Memory B cell (primary cell): ENCODE results near the gene PRIM1.
"Not testable (repeated sequence)": the region's sequence is repeated elsewhere in the genome, so short reads cannot be mapped to it uniquely, and the experiment has no call there.

Experiments
- ATAC-seq: fragments of 150-1000 bp; cut with Tn5 transposase; 2 replicates; pipeline ENCODE4 v1.10.0; 2021; ENCODE audit warnings: low read depth, mild to moderate bottlenecking, moderate library complexity
- DNase-seq, 2 donors: peaks; one replicate each; pipeline ENCODE4 v3.0.0; 2022; ENCODE audit warnings: low spot score in 2 of 2
- H3K27ac Mint-ChIP-seq: one replicate; pipeline ENCODE4 v1.8.0; 2022; ENCODE audit warnings: mild to moderate bottlenecking, moderate library complexity, mixed read lengths
- H3K27me3 Mint-ChIP-seq: one replicate; pipeline ENCODE4 v1.8.0; 2022; ENCODE audit warnings: mixed read lengths
- H3K36me3 Mint-ChIP-seq: one replicate; pipeline ENCODE4 v1.8.0; 2022; ENCODE audit warnings: mild to moderate bottlenecking, mixed read lengths
- H3K4me1 Mint-ChIP-seq: one replicate; pipeline ENCODE4 v1.8.0; 2022; ENCODE audit warnings: mixed read lengths
- H3K4me3 Mint-ChIP-seq: one replicate; pipeline ENCODE4 v1.8.0; 2022; ENCODE audit warnings: mild to moderate bottlenecking, moderate library complexity, mixed read lengths
- H3K9me3 Mint-ChIP-seq: one replicate; pipeline ENCODE4 v1.8.0; 2022; ENCODE audit warnings: mixed read lengths

PRIM1 gene

GRCh38 chr12:56775638-56776037 is 23.5 kb upstream of the PRIM1 start:
- Mint-ChIP-seq H3K36me3 (no peaks in the 10 kb centered on the region), H3K27me3 (no peaks in the 10 kb centered on the region), H3K4me1 (peaks cover 8% of the 10 kb centered on the region), H3K9me3 (no peaks in the 10 kb centered on the region), H3K27ac (no peak overlapping the region), H3K4me3 (no peak overlapping the region)
- peak; percentile 94 for ATAC-seq
- no peak for DNase-seq

- peaks cover 8% of the 10 kb centered on the region for H3K4me1 Mint-ChIP-seq
- no peak overlapping the region for H3K27ac Mint-ChIP-seq
- DNase-seq (no peak), ATAC-seq (no peak)
- H3K36me3 Mint-ChIP-seq = no peaks in the 10 kb centered on the region
- no peak overlapping the region for H3K4me3 Mint-ChIP-seq
- no peaks in the 10 kb centered on the region for H3K9me3 Mint-ChIP-seq
- H3K27me3 Mint-ChIP-seq = no peaks in the 10 kb centered on the region
Observed at GRCh38 chr12:56773113-56773512, 21.0 kb upstream of the PRIM1 start.

GRCh38 chr12:56772625-56773024 is 20.5 kb upstream of the PRIM1 start:
- Mint-ChIP-seq H3K27ac (no peak overlapping the region), H3K9me3 (no peaks in the 10 kb centered on the region), H3K36me3 (no peaks in the 10 kb centered on the region), H3K4me1 (peaks cover 8% of the 10 kb centered on the region), H3K27me3 (no peaks in the 10 kb centered on the region), H3K4me3 (no peak overlapping the region)
- no peak for ATAC-seq
- DNase-seq = no peak

GRCh38 chr12:56769868-56770267 is 17.7 kb upstream of the PRIM1 start:
- H3K27ac Mint-ChIP-seq = peak overlapping the region; percentile 6
- no peaks in the 10 kb centered on the region for H3K27me3 Mint-ChIP-seq
- peaks cover 12% of the 10 kb centered on the region for H3K4me1 Mint-ChIP-seq
- no peak overlapping the region for H3K4me3 Mint-ChIP-seq
- DNase-seq = no peak
- H3K36me3 Mint-ChIP-seq = no peaks in the 10 kb centered on the region
- no peak for ATAC-seq
- no peaks in the 10 kb centered on the region for H3K9me3 Mint-ChIP-seq

- Mint-ChIP-seq H3K4me1 (peaks cover 9% of the 10 kb centered on the region), H3K27me3 (no peaks in the 10 kb centered on the region), H3K36me3 (no peaks in the 10 kb centered on the region), H3K4me3 (no peak overlapping the region), H3K9me3 (no peaks in the 10 kb centered on the region), H3K27ac (no peak overlapping the region)
- DNase-seq = no peak
- no peak for ATAC-seq
Observed at GRCh38 chr12:56768424-56768823, 16.3 kb upstream of the PRIM1 start.

GRCh38 chr12:56766535-56766934 is 14.4 kb upstream of the PRIM1 start:
- Mint-ChIP-seq H3K4me1 (peaks cover 9% of the 10 kb centered on the region), H3K4me3 (peak overlapping the region; percentile 39), H3K27me3 (no peaks in the 10 kb centered on the region), H3K9me3 (no peaks in the 10 kb centered on the region), H3K36me3 (no peaks in the 10 kb centered on the region), H3K27ac (peak overlapping the region; percentile 35)
- DNase-seq (peak; percentile 41 to 56), ATAC-seq (peak; percentile 100)

- Mint-ChIP-seq H3K27ac (peak overlapping the region; percentile 2), H3K4me1 (peaks cover 9% of the 10 kb centered on the region), H3K27me3 (no peaks in the 10 kb centered on the region), H3K4me3 (no peak overlapping the region), H3K9me3 (no peaks in the 10 kb centered on the region), H3K36me3 (no peaks in the 10 kb centered on the region)
- ATAC-seq (no peak), DNase-seq (no peak)
Observed at GRCh38 chr12:56763753-56764657, 11.9 kb upstream of the PRIM1 start.

GRCh38 chr12:56761812-56762211 is 9.7 kb upstream of the PRIM1 start:
- peaks cover 11% of the 10 kb centered on the region for H3K4me1 Mint-ChIP-seq
- peaks cover 3% of the 10 kb centered on the region for H3K36me3 Mint-ChIP-seq
- ATAC-seq = no peak
- H3K4me3 Mint-ChIP-seq = no peak overlapping the region
- peaks cover 1% of the 10 kb centered on the region for H3K27me3 Mint-ChIP-seq
- no peak overlapping the region for H3K27ac Mint-ChIP-seq
- DNase-seq = no peak
- peaks cover 2% of the 10 kb centered on the region for H3K9me3 Mint-ChIP-seq

GRCh38 chr12:56760460-56760859 is 8.3 kb upstream of the PRIM1 start:
- no peak overlapping the region for H3K4me3 Mint-ChIP-seq
- H3K4me1 Mint-ChIP-seq = peaks cover 3% of the 10 kb centered on the region
- ATAC-seq (no peak), DNase-seq (no peak)
- peaks cover 2% of the 10 kb centered on the region for H3K9me3 Mint-ChIP-seq
- no peak overlapping the region for H3K27ac Mint-ChIP-seq
- peaks cover 1% of the 10 kb centered on the region for H3K27me3 Mint-ChIP-seq
- peaks cover 3% of the 10 kb centered on the region for H3K36me3 Mint-ChIP-seq

- Mint-ChIP-seq H3K9me3 (peaks cover 2% of the 10 kb centered on the region), H3K4me3 (no peak overlapping the region), H3K27ac (no peak overlapping the region), H3K4me1 (peaks cover 3% of the 10 kb centered on the region), H3K27me3 (peaks cover 1% of the 10 kb centered on the region), H3K36me3 (peaks cover 3% of the 10 kb centered on the region)
- ATAC-seq (no peak), DNase-seq (no peak)
Observed at GRCh38 chr12:56759263-56759908, 7.3 kb upstream of the PRIM1 start.

GRCh38 chr12:56758728-56759262 is 6.7 kb upstream of the PRIM1 start:
- peaks cover 3% of the 10 kb centered on the region for H3K4me1 Mint-ChIP-seq
- peaks cover 1% of the 10 kb centered on the region for H3K27me3 Mint-ChIP-seq
- DNase-seq (no peak), ATAC-seq (no peak)
- peaks cover 2% of the 10 kb centered on the region for H3K9me3 Mint-ChIP-seq
- no peak overlapping the region for H3K4me3 Mint-ChIP-seq
- peaks cover 3% of the 10 kb centered on the region for H3K36me3 Mint-ChIP-seq
- no peak overlapping the region for H3K27ac Mint-ChIP-seq

GRCh38 chr12:56757971-56758370 is 5.8 kb upstream of the PRIM1 start:
- H3K9me3 Mint-ChIP-seq, H3K4me1 Mint-ChIP-seq, ATAC-seq, DNase-seq, H3K36me3 Mint-ChIP-seq, H3K27ac Mint-ChIP-seq, H3K27me3 Mint-ChIP-seq, H3K4me3 Mint-ChIP-seq: not testable (repeated sequence)

GRCh38 chr12:56753566-56753965 is 1.4 kb upstream of the PRIM1 start:
- H3K27me3 Mint-ChIP-seq = no peaks in the 10 kb centered on the region
- peaks cover 3% of the 10 kb centered on the region for H3K36me3 Mint-ChIP-seq
- H3K4me1 Mint-ChIP-seq = peaks cover 24% of the 10 kb centered on the region
- ATAC-seq (no peak), DNase-seq (no peak)
- H3K27ac Mint-ChIP-seq = no peak overlapping the region
- H3K9me3 Mint-ChIP-seq = no peaks in the 10 kb centered on the region
- H3K4me3 Mint-ChIP-seq = peak overlapping the region; percentile 49

GRCh38 chr12:56750596-56750995 is 1.5 kb downstream of the PRIM1 start:
- H3K27ac Mint-ChIP-seq = peak overlapping the region; percentile 65
- not testable (repeated sequence) for H3K27me3 Mint-ChIP-seq, H3K9me3 Mint-ChIP-seq, ATAC-seq, DNase-seq
- peaks cover 11% of the 10 kb centered on the region for H3K36me3 Mint-ChIP-seq
- H3K4me1 Mint-ChIP-seq = peaks cover 29% of the 10 kb centered on the region
- H3K4me3 Mint-ChIP-seq = peak overlapping the region; percentile 56
